HG03469 (cell line): ENCODE data around the gene RBM15.

Experiments used
- ATAC-seq: cut with Tn5 transposase; IDR thresholded peaks from one replicate; pipeline ENCODE4 v1.9.1; 2021; ENCODE audit warnings: mild to moderate bottlenecking, moderate library complexity, moderate number of reproducible peaks; ENCODE audit not compliant: unreplicated experiment

The RBM15 gene

DNA sequence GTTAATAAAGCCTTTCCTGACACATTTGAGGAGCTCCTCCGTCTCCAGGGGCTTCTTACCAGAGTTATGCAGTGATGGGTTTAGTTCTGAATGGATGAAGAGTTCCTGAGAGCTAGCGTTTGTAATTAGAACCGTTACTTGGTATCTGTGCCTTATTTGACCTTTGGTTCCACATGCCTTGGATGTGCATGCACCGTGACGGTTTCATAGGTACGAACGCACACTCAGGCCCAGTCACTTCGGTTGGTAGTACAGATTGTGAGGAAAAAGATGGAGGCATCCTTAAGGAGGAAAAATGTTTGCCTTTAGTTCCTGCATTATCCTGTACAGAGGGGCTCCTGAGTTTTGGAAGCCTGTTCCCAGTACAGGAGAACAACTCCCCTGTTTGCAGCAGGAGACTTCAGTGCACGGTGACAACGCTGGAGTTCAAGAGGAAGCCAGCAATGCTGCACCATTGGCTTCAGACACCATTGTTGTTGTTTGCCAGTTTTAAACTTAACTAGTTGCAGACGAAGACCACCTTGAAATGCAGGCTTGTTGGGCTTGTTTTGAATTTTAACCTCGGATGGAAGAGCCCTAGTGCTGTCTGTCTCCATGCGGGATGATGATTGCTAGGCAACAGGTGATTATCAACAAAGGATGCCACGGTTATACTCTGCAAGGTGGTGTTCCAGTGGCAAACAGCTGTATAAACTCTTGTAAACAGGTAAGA lies 8.2 kb downstream of the RBM15 start:
- ATAC-seq, result no peak

DNA sequence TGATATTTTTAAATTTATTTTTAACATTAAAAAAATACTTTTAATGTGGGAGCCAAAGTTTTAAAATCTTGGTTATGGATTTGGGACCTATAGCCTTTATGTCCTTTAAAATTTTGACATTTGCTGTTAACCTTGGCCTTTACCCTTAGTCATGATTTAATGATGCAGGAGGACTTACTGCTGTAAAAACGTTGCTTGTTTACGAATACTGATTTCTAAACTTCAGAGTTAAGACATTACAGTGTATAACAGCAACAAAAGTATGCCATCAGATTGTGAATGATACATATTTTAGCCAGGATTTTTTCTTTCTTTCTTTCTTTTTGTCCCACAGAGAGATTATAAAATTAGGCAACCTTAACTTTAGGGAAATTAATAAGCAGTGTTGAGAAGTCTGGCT lies 8.9 kb downstream of the RBM15 start:
- no peak for ATAC-seq

DNA sequence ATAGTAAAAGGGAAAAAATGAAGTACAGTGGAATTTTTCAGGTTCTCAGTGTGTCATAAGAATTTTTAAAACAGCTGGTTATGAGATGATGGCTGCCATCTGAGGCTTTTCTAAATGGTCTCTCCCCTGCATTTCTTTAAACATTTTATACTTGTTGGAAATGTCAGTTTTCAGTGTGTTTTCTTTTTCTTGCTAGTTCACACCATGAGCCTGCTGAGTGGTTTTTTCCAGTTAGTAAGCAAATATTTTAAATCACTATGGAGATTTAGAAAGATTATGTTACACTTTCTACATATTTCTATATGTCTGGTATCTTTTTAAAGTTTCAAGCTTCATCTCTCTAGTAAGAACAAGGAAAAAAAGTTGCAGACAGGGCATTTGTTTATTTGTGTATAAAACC lies 9.6 kb downstream of the RBM15 start:
- ATAC-seq, result no peak

DNA sequence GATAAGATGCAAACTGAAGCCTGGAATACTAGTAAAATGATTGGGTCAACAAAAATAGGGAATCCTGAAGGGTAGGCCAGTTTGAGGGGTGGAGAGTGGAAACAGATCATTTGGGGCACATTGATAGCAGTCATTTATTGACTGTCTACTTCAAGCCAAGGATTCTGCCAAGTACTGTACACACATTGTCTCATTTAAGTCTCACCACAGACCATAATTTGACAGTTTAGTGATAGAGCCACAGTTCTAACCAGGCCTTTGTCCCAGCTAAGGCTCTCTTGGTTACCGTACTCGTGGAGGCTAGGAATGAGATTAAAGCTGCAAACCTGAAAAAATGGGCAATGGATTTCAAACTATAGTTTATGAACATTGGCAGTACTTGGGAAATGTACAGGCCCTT lies 11.2 kb downstream of the RBM15 start:
- no peak for ATAC-seq

DNA sequence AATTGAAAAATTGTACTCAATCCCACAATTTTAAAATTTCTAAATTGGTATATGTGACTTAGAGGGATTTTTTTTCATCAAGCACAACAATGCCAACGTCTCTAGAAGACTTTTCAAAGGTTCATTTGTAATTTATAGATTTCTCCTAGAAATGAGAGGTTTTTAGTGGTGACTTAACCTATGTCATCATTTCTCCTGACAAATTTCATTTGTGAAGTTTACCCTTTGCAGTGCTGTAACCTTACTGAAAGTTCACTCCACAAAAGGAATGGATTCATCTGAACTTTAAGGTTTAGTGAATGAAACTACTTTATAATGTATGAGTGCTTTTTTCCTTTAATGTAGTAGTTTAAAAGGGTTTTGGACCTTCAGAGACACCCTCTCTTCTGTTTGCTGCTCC lies 16.1 kb downstream of the RBM15 start:
- ATAC-seq, result no peak

DNA sequence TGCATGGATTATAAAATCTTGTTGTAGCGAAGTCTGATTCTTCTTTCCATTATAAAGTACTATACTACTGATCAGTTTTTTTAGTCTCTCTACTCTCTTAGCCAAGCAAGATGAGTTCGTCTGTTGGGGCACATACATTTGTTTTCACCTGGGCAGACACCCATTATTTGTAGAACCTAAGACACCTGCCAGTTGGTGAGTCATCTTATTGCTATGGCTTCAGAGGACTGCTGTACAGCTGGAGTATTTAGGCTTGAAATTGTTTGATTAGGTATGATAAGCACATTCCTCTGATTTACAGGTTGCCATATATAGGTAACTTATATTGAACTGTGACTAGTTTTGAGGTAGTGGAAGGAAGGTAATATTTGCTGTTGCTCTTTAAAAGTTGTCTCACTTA lies 17.2 kb downstream of the RBM15 start:
- ATAC-seq, result no peak

DNA sequence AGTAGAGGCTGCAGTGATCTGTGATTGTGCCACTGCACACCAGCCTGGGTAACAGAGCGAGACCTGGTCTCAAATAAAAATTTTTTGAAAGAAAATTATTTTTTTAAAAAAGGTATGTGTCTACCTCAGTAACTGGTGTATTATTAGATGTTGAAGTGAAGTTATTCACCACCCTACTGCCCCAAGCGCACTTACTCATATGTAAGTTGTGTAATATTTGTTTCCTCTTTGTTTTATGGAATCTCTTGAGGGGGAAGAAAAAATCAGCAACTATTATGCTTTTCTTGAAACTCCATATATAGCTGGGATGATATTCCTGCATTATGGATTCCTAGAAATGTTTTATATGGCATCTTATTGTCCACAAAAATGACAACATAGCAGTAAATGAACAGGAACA lies 21.3 kb downstream of the RBM15 start:
- ATAC-seq, result no peak

DNA sequence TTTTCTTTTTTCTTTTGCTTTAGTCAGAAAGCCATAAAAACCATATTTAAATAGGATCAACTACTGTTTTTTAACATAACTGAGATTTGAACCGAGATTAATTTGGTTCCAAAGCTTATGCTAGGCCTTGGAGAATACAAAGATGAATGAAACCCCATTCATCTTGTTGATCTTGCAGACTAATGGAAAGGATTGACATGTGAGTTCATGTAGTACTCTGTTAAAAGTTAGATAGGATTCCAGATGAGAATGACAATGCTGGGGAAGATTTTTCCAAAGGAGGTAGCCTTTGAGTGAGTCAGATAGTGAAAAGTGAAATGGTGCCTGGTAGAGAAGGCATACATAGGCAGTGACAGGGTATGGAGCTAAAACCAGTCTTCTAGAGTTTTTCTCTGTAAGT lies 22.7 kb downstream of the RBM15 start:
- ATAC-seq, result no peak

DNA sequence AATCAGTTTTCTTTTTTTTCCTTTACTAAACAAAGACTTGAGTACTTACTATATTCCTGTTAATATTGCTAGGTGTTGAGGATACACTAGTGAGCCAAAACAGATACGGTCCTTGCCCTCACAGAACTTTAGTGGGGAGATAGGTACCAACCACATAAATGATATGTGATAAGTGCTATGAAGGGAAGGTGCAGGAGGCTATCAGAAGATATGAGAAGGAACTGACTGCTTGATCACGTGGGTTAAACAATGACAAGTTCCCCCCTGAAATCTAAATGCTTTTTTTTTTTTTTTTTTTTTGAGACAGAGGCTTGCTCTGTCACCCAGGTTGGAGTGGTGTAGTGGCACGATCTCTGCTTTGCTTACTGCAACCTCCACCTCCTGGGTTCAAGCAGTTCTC lies 25.0 kb downstream of the RBM15 start:
- ATAC-seq, result no peak

DNA sequence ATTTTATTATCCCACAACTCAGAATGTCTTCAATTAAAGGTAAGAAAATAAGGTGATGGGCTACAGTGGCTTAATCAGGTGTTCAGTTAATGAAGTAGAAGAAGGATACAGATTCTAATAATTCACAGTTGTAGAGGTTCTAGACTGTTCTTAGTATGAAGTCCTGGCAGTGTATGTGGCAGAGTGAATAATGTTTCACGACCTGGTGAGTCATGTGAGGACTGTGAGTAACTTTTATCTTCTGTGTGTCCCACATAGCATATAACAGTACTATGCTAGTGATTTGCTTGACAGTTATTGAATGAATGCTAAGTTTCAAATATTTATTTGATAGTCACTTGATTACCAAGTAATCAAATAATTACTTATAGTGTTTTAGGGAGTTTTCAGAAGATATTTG lies 31.6 kb downstream of the RBM15 start:
- no peak for ATAC-seq

DNA sequence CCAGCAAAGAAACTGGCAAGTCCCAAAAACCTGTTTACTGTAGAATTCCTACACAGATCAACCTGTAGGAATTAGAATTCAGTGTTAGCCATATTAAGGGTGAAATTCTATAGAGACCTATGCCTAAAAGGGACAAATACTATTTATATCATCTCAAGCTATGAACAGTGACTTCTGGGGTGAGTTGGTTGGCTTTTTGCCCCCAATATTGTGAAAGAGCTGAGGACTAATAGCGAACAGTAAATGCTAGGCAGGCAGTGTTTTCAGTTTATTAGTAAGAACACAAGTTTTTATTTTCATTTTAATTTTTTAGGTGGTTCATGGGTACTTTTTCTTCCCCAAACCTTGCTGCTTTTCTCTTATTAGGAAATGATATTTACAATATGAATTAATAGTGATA lies 36.3 kb downstream of the RBM15 start:
- no peak for ATAC-seq

DNA sequence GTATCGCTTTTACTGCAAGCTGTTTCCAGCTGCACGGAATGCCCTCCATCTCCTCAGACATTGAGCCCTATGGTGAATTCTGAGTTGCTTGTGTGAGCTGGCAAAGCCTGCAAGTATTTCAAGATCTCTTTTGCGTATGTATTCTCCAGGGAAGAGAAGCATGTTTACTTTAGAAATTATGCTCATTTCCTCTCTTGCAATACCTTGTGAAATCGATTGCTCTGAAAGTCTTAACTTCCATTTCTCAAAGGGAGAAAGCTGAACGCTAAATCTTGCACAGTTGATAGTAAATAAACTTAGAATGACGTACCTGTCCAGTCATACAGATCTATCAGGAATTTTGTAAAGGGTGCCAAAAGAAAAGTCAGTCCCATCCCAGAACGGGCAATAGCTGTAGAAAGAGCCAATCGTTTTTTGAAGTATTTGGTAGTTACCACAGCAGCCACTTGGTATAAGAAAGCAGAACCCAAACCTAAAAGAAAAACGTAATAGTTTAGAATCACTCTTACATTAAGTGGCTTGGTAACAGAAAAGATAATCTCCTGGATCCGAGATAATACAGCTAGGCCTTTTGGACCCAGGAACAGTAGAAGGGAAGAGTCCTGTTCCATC lies 41.6 kb downstream of the RBM15 start:
- no peak for ATAC-seq

DNA sequence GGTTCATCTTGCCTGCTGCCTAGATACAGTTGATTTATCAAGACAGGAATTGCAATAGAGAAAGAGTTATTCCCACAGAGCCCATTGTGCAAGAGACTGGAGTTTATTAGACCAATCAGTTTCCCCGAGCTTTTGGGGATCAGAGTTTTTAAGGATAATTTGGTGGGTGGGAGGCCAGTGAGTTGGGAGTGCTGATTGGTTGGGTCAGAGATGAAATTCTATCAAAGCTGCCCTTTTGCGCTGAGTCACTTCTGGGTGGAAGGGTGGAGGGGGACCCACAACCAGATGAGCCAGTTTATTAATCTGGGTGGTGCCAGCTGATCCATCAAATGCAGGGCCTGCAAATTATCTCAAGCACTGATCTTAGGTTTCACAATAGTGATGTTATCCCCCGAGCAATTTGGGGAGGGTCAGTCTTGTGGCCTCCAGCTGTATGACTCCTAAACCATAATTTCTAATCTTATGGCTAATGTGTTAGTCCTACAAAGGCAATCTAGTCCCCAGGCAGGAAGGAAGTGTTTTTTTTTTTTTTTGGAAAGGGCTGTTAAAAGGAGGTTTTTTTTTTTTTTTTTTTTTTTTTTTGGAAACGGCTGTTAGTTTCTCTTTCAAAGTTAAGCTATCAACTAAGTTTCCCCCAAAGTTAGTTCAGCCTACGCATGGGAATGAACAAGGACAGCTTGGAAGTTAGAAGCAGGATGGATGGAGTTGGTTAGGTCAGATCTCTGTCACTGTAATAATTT lies 44.2 kb downstream of the RBM15 start:
- no peak for ATAC-seq

DNA sequence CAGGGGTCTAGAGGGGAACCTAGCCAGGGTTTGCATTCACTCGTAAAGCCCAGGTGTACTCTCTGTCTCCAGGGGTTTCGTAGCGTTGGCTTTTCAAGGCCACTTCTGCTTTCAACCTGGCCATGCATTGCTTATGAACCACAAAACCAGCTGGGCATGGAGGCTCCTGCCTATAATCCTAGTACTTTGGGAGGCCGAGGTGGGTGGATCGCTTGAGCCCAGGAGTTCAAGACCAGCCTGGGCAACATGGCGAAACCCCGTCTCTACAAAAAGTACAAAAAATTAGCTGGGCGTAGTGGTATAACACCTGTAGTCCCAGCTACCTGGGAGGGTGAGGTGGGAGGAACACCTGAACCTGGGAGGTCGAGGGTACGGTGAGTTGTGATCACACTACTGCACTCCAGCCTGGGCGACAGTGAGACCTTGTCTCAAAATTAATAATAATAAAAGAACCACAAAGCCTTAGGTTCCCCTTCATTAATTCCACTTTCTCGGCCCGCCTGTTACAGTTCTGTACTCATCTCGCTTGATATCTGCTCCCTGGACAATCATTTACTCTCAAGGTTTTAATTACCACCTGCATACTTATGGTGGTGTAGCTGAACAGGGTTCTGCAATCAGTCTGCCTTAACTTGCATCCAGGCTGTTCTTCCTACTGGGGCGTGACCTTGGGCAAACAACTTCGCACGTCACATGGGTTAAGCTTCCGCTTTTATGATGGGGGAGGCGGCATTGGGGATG lies 45.6 kb downstream of the RBM15 start:
- no peak for ATAC-seq

DNA sequence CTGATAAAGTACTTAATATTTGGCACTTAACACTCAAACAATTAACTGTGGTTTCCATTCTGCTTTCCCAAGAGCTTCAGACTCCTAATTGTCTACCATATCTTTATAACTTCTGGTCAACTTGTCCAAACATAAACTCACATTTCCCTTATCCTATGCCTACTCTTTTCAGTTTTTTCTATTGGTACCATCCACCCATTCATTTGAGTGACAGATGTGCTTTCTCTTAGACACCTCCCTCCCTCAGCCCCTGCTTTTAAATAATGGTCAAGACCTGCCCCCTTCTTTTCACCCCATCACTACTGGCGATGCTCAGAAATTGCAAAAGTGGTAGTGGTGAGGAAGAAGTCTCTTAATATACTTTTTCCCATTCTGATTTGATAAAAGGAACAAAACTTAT lies 46.2 kb downstream of the RBM15 start:
- ATAC-seq, result no peak

DNA sequence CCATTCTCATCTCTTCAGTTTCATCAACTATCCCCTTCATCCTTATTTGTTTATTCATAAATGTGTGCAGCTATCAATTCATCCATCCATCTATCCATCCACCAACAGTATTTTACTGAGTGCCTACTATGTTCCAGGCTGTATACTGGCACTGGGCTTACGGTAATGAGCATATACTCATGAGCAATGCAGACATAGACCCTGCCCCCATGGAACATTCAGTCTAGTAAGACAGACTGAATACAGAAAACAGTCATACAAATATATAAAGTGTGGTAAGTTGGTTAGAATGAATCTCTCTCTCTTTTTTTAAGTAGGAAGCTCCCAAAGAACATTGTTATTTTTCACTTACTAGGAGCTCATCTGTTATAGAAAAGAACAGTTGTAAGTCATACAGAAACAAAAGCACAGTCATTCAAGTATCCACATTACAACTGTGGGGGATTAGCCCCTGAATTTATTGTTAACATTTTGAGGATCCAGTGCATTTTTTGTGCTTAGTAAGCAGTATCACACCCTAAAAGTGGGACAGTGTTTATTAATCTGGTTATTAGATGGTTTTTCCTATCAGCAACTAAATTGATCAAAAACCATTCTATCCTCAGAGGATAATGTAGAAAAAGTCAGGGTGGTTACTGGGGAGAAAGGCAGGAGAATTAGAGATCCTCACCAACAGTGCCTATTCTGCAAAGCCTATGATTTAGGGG lies 48.0 kb downstream of the RBM15 start:
- no peak for ATAC-seq

DNA sequence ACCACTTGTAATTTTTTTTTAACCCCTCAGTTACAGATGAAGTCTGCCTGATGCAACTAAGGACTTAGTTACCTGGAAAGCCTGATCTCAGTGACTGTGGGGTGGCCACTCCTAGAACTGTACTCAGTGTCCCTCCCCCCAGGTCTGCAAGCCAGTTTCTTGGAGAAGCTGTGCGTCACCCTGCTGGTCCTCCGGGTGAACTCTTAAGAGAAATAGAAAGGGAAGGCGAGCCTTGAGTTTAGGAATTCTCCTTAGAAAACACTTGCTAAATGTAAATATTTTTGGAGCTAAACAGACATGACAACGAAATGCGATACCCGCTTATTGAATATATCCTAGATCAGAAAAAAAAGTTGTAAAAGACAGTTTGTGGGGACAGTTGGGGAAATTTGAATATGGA lies 50.9 kb downstream of the RBM15 start:
- ATAC-seq, result no peak

DNA sequence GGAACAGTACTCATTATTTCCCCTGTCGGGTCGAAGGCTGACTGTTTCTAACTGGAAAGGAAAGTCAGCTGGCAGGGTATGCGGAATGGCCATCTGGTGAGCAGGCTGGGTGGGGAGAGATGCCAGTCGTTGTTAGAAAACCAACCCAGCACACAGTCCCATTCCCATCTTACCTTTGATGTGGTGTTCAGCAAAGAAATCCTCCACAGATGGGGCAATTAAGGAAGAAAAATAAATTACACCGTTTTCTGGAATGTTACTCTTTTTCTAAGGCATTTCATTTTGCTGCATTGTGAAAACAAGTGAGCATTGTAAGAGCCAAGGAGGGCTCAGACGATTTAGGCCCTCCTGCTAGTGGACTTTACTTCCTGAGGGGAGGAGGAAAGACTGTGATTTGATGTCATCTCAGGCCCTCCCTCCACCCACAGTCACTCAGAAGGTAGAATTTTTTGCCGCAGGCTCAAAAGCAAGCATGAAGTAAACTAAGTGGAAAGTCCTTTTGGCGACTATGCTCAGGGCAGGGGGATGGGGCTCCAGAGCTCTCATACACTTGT lies 51.6 kb downstream of the RBM15 start, which contains the start of gene SLC16A4:
SLC16A4 (minus strand) TSS at position 335 of the 554 bp plus-strand sequence. CDS start 1,703 bp downstream, outside the sequence.
- ATAC-seq, result no peak

DNA sequence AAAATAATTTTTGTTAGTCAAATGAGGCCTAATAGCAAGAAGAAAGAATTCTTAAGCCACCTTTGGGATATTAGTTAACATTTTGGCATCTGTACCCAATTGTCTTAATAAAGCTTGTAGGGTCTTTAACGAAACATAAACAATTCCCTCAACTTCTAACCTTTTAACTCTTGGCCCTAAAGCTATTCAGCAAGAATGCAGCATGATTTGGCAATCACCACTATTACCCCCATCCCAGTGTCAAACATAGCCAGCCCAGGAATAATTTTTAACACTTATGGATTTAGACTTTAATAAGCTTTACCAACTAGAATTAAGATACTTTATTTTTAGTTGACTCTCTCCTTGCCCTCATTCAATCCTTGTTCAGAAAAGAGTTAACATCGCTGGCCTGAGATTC lies 54.1 kb downstream of the RBM15 start:
- no peak for ATAC-seq

DNA sequence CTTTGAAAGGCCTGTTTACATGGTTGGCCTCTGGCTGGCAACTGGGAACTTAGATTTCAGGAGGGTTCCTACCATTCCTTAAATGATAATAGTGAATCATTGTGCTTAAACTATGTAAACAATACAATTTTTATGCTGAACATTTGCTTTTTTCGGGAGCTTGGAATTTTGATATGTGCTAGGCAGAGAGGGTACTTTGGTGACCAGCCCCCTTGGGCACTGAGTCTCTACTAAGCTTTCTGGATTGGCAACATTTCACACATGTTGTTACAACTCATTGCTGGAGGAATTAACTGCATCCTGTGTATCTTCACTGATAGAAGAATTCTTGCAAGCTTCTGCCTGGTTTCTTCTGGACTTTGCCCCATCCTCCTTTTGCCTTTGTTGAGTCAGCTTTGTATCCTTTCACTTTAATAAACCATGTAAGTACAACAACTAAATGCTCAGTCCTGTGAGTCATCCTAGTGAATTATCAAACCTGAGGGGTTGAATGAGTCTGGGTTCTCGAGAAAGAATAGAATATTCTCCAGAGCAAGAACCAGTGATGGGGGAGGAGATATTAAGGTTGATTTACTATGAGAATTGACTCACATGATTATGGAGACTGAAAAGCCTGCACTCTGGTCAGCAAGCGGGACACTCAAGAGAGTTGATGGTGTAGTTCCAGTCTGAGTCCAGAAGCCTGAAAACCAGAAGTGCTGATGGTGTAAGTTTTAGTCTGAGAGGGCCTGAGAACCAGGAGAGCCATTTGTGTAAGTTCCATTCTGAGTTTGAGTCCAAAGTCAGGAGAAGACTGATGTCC lies 54.7 kb downstream of the RBM15 start:
- no peak for ATAC-seq
